Measurements from ENCODE around the gene KIF9. TPM values are rescaled to one million over a fixed set of nuclear protein-coding genes. Genes with fewer than 3 reads are reported as not detected.
"Not testable (repeated sequence)": the region's sequence is repeated elsewhere in the genome, so short reads cannot be mapped to it uniquely, and the experiment has no call there.

Gene KIF9
- total RNA-seq, 2 experiments from 2014 or later = 8.3 to 8.8 TPM

DNA sequence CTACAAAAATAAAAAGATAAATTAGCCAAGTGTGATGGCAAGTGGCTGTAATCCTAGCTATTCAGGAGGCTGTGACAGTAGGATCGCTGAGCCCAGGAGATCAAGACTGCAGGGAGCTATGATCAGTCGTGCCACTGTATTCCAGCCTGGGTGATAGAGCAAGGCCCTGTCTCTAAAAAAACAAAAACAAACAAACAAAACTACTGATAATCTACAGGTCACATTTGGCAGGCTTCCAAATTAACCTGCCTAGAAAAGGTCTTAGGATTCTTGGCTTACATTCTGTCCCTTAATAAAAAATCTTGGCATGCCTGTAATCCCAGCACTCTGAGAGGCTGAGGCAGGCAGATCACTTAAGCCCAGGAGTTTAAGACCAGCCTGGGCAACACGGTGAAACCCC is 85.3 kb downstream of the KIF9 start:
- H3K9me3 Mint-ChIP-seq = peaks cover 2% of the 10 kb centered on the region

DNA sequence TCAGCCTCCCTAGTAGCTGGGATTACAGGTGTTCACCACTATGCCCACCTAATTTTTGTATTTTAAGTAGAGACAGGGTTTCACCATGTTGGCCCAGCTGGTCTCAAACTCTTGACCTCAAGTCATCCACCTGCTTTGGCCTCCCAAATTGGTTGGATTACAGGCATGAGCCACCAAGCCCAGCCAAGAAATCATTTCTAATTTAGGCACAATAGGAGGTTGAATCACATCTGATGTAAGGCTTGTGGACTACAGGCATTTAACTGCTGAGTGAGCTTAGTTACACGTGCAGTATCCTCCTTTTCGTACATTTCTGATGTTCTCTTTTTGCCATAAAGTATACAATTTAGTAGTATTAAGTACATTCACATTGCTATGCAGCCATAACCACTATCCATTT is 87.6 kb downstream of the KIF9 start:
- ATAC-seq (no peak), DNase-seq (no peak)
- intact Hi-C loops (cut with micrococcal nuclease) = no loop called here
- Mint-ChIP-seq H3K4me1 (ENCODE audit: low read depth) (no peaks in the 10 kb centered on the region), H3K4me3 (no peak overlapping the region), H3K27ac (no peak overlapping the region), H3K9me3 (peaks cover 2% of the 10 kb centered on the region), H3K36me3 (ENCODE audit: low read depth) (peaks cover 2% of the 10 kb centered on the region), H3K27me3 (no peaks in the 10 kb centered on the region)
- ChIA-PET POLR2A (no interaction called here), CTCF (no interaction called here)
- TF ChIP-seq, protein P1, sequence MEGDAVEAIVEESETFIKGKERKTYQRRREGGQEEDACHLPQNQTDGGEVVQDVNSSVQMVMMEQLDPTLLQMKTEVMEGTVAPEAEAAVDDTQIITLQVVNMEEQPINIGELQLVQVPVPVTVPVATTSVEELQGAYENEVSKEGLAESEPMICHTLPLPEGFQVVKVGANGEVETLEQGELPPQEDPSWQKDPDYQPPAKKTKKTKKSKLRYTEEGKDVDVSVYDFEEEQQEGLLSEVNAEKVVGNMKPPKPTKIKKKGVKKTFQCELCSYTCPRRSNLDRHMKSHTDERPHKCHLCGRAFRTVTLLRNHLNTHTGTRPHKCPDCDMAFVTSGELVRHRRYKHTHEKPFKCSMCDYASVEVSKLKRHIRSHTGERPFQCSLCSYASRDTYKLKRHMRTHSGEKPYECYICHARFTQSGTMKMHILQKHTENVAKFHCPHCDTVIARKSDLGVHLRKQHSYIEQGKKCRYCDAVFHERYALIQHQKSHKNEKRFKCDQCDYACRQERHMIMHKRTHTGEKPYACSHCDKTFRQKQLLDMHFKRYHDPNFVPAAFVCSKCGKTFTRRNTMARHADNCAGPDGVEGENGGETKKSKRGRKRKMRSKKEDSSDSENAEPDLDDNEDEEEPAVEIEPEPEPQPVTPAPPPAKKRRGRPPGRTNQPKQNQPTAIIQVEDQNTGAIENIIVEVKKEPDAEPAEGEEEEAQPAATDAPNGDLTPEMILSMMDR (IDR thresholded peaks at IDR 0.05) = no peak

More for the DNA sequence above, 85.3 kb downstream of the KIF9 start:
- H3K27me3 Mint-ChIP-seq = no peaks in the 10 kb centered on the region
- CTCF ChIA-PET = interaction anchor here (1.5 kb wide), 1 partner anchor 10 kb away, joined by 4 read pairs; no protein-coding TSS in a partner anchor
- POLR2A ChIA-PET = interaction anchor here (1.0 kb wide), 2 partner anchors 66 to 198 kb away, joined by 3 read pairs; no protein-coding TSS in a partner anchor
- TF ChIP-seq, protein P1 (IDR thresholded peaks at IDR 0.05) = no peak
- H3K36me3 Mint-ChIP-seq (ENCODE audit: low read depth) = peaks cover 2% of the 10 kb centered on the region
- ATAC-seq (no peak), DNase-seq (no peak)
- H3K4me1 Mint-ChIP-seq (ENCODE audit: low read depth) = no peaks in the 10 kb centered on the region
- no peak overlapping the region for H3K27ac Mint-ChIP-seq
- intact Hi-C loops (cut with micrococcal nuclease) = no loop called here
- H3K4me3 Mint-ChIP-seq = no peak overlapping the region

DNA sequence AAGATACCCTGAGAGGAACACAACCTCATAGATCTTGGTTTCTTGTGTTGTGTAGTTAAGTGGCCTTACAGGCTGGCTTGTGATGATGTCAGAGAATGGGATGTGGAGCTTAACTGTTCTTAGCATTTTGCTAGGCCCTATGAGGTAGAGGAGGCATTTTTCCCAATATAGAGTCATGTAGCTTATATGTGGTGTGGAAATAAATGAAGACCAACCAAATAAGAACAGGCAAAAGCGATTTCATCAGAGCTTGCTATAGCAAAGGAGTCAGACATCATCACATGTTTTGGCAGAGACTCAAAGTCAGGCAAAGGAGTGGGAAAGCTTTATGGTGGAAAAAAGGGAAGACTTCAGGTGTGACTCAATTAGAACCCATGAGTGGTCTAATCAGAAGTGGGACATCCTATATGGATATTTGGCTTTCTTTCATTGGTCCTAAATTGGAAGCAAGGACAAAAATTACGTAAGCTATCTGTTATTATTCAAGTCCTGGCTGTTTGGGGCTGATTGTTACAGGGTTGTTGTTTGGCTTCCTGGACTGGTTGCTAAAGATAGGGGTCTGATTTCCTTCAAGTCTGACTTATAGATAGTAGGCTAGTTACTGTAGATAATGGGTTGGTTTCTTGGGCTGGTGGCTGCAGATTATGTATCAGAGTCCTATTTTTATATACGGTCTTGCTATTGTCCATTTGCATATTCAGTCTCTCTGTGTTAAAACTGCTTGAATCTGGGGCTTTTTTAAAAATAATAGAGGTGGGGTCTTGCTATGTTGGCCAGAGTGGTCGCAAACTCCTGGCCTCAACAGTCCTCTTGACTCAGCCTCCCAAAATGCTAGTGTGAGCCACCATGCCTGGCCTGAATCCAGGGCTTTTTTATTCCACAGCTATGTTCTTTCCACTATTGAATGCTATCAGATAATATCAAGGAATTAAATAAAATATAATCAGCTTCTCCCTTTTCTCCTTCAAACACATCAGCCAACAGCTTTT is 88.4 kb downstream of the KIF9 start:
- DNase-seq (no peak), ATAC-seq (no peak)
- no peak overlapping the region for H3K4me3 Mint-ChIP-seq
- no peaks in the 10 kb centered on the region for H3K4me1 Mint-ChIP-seq (ENCODE audit: low read depth)
- TF ChIP-seq, protein P1 (IDR thresholded peaks at IDR 0.05) = no peak
- peaks cover 2% of the 10 kb centered on the region for H3K9me3 Mint-ChIP-seq
- peaks cover 2% of the 10 kb centered on the region for H3K36me3 Mint-ChIP-seq (ENCODE audit: low read depth)
- H3K27ac Mint-ChIP-seq = no peak overlapping the region
- ChIA-PET CTCF (no interaction called here), POLR2A (interaction anchor here (0.8 kb wide), 1 partner anchor 19 kb away, joined by 3 read pairs; no protein-coding TSS in a partner anchor)
- intact Hi-C loops (cut with micrococcal nuclease) = no loop called here
- H3K27me3 Mint-ChIP-seq = no peaks in the 10 kb centered on the region

DNA sequence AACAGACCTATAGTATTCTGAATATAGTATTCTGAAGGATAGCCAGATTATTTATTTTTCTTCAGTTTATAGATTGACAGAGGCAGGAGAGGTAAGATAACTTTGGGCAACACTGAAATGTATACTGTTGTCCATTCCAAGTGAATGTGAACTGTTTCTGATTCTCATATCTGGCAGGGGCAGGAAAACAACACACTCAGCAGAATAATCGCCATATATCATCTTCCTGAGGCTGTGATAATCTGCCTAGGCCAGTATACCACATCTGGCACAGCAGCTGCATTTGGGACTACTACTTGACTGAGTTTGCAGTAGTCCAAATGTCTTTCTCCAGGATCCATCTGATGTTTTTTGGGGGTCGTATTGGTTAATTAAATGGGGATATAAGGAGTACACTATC is 96.3 kb downstream of the KIF9 start:
- ATAC-seq (no peak), DNase-seq (no peak)
- ChIA-PET POLR2A (no interaction called here), CTCF (no interaction called here)
- intact Hi-C loops (cut with micrococcal nuclease) = no loop called here
- no peaks in the 10 kb centered on the region for H3K36me3 Mint-ChIP-seq (ENCODE audit: low read depth)
- H3K9me3 Mint-ChIP-seq = no peaks in the 10 kb centered on the region
- TF ChIP-seq, protein P1 (IDR thresholded peaks at IDR 0.05) = no peak
- no peak overlapping the region for H3K27ac Mint-ChIP-seq
- H3K4me1 Mint-ChIP-seq (ENCODE audit: low read depth) = no peaks in the 10 kb centered on the region
- H3K4me3 Mint-ChIP-seq = no peak overlapping the region
- no peaks in the 10 kb centered on the region for H3K27me3 Mint-ChIP-seq

DNA sequence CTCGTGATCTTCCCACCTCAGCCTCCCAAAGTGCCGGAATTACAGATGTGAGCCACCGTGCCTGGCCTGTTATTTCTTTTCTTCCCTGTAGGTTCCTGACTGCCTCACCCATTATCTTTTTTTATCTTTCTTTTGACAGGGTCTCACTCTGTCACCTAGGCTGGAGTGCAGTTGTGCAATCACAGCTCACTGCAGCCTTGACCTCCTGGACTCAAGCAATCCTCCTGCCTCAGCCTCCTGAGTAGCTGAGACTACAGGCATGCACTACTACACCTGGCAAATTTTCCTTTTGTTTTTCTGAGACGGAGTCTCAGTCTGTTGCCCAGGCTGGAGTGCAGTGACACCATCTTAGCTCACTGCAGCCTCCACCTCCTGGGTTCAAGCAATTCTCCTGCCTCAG is 100.9 kb downstream of the KIF9 start:
- H3K27ac Mint-ChIP-seq; H3K36me3 Mint-ChIP-seq (ENCODE audit: low read depth); ATAC-seq; CTCF ChIA-PET; POLR2A ChIA-PET; intact Hi-C loops (cut with micrococcal nuclease); H3K4me1 Mint-ChIP-seq (ENCODE audit: low read depth); DNase-seq; H3K9me3 Mint-ChIP-seq; H3K27me3 Mint-ChIP-seq; H3K4me3 Mint-ChIP-seq: not testable (repeated sequence)

DNA sequence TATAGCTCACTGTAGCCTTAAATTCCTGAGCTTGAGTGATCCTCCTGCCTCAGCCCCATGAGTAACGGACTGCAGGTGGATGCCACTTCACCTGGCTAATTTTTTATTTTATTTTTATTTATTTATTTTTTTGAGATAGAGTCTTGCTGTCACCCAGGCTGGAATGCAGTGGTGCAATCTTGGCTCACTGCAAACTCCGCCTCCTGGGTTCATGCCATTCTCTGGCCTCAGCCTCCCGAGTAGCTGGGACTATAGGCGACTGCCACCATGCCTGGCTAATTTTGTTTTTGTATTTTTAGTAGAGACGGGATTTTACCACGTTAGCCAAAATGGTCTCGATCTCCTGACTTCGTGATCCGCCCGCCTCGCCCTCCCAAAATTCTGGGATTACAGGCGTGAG is 102.6 kb downstream of the KIF9 start:
- H3K4me3 Mint-ChIP-seq; H3K9me3 Mint-ChIP-seq; DNase-seq; H3K27ac Mint-ChIP-seq; ATAC-seq; intact Hi-C loops (cut with micrococcal nuclease); H3K4me1 Mint-ChIP-seq (ENCODE audit: low read depth); CTCF ChIA-PET; H3K27me3 Mint-ChIP-seq; H3K36me3 Mint-ChIP-seq (ENCODE audit: low read depth): not testable (repeated sequence)
- POLR2A ChIA-PET = interaction anchor here (0.7 kb wide), 1 partner anchor 145 kb away, joined by 3 read pairs; no protein-coding TSS in a partner anchor

All from activated CD8-positive, alpha-beta T cell treated with anti-CD3 and anti-CD28 coated beads for 36 hours (primary cell).